GM03348 (cell line): Measurements from ENCODE around the gene FNDC7.
"Not testable (repeated sequence)": the region's sequence is repeated elsewhere in the genome, so short reads cannot be mapped to it uniquely, and the experiment has no call there.

Experiments
- DNase-seq: peaks from one replicate; pipeline ENCODE4 v3.0.0; 2012; ENCODE audit warnings: low spot score

FNDC7 gene

DNA sequence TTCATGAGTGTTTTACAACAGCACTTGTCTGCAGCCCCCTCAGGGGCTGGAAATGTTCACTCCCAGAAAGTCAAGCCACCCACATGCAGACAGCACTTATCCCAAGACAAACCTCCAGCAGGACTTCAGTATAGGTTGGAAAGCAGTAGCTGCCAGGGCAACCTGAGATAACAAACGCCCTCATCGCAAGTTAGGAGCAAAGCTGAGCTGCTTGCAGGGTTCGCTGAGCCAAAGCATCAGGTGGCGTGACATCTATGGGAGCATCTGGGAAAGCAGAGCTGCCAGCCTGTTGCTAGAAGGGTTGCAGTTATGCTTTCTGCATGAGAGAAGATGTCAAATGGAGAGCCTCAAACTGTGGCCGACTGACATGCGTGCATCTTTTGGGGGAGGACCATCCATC lies 29.5 kb downstream of the FNDC7 start:
- no peak for DNase-seq

DNA sequence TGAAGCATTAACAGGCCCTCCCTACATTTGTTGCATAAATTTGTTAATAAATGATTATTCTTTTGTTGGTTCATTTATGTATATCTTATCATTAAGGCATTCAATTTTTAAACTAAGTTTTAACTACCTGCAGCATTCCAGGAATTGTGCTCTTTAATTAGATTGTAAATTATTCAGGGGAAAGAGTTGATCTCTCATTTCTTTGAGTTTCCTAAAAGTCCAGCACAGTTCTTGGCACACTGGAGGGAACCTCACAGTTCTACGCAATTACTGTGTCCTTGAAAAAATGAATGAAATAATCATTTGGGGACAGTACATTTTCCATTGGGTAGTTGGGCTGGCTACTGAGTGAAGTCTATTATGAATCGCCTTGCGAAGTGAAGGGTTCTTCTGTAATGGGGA lies 33.3 kb downstream of the FNDC7 start:
- no peak for DNase-seq

DNA sequence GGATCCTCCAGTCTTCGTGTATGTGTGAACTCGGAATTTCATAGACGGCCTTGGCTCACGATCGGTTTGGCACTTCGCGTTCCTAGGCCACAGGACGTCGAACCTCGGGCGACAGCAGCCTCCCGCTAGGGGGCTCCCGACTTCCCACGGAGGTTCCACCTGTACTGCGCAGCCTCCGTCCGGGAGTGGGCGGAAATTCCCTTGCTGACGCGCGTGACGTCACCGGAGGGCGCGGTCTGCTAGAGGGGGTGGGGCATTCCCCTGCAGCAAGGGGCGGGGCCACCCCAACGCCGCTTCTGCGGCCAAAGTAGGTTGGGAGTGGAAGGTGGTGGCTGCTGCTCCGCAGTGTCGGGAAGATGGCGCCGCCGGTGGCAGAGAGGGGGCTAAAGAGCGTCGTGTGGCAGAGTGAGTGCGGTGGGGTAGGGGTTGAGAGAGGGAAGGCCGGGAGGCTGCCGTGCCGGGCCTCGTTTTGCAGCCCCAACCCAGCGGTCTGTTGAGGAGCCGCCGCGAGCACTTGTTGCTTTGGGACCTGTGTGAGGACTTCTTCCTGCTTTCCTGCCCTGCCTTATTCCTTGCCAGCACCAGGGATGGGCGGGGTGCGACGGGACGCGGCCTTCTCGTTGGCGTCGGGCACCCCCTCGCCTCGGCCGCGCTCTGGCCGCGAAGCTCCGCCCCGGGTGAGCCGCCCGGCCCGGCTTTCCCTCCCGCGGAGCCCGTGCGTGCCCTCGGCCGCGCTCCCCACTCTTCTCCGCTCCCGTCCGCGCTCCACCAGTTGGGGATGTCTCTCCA lies 33.9 kb downstream of the FNDC7 start, which contains the start of gene STXBP3:
Gene STXBP3 (plus strand): TSS at position 293 of the 789 bp plus-strand sequence. CDS start 64 bp downstream, at position 357.
- peak; percentile 98 for DNase-seq

DNA sequence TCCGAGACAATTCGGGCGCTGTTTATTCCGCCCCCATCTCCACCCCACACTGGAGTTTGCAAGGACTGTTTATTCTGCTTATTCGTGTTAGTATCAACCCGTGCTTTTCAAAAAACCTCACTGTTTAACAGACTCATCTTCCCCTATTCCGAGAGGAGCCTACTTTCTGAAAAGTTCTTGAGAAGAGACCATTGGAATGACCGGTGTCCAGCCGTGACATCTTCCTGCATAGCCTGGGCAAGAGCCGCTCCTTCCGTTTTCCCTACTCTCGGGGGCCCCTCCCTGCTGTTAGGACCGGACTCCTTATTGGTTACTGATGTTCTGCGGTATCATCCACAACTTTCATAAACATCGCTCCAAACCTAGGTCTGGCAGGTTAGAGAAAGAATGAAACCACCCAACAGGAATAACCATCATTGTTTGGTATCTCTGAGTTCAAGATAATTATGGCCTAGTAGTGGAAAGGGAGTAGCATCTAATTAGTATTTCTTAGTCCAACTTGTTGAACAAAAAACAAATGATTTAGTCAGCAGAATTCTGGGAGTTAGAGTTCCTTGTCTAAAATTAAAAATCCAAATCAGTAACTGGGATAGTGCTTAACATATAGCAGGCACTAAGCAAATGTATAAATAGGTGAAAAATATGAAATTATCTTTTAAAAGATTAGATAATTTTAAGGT lies 34.6 kb downstream of the FNDC7 start:
- peak; percentile 89 for DNase-seq

DNA sequence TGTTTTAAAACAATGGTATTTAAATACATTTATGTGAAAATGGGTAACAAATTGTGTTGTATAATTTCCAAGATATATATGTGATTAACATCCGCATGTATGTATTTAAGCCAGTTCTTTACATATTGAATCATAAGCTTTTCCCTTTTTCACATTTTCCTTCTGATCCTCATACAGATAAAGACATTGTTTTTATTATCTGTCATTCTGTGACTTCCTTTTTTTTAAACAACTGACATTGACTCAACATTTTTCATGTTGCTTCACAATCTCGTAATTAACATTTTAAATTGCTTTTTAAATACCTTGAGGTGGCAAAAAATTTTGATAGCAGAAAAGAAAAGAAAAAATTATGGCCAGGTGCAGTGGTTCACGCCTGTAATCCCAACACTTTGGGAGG lies 35.2 kb downstream of the FNDC7 start:
- no peak for DNase-seq

DNA sequence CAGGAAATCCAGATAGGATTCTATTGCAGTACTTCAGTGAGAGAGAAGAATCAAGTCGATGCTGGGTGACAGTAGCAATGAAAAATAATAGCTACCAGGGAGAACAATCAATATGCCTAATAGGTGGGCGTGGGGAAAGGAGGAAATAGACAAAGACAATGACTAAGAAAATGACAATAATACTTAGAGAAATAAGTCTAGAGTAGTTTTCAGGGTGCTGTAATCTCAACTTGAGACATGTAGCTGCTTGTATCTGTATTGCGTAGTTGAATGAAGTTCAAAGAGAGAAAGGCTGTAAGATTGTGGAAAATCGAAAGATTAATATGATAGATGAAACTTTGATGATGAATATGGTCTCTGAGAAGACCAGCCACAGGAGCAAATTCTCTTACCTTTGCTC lies 36.4 kb downstream of the FNDC7 start:
- no peak for DNase-seq

DNA sequence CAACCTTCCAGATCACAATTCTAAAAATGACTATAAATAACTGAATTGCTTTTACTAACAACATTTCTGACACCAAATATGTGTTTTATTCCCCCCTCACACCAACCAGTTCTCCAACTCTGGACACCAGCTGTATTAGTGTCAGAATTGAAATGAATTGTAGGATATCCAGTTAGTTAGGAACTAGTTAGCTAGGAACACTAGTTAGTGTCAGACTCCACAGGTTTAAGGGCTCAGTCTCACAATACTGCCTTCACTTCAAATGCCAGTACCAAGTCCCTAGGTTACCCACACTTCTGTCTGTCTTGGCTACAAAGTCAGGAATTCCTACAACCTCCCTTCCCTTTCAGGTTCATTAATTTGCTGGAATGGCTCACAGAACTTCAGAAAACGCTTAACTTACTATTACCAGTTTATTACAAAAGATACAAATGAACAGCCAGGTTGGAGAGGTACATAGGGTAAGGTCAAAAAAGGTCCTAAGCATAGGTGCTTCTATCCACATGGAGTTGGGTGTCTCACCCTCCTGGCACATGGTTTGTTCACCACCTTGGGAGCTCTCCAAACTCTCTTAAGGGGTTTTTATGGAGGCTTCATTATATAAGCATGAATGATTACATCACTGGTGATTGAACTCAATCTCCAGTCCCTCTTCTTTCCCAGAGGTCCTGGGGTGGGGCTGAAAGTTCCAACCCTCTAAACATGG lies 37.9 kb downstream of the FNDC7 start:
- DNase-seq: no peak

DNA sequence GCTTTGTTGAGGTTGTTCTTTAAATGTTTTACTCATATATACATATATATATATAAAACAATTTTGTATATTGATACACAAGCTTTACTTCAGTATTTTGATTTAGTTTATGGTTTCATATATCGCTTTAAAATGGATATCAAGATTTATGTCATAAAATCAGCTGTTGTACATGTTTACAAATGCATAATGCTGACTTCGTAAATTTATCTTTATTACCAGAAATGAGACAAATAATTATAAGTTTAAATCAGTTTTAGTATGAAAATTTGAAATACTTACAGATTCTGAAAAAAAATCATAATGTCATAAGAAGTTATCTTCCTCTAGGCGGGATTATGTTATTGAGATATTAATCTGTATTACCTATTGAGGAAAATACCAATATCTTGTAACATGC lies 40.7 kb downstream of the FNDC7 start:
- DNase-seq: no peak

DNA sequence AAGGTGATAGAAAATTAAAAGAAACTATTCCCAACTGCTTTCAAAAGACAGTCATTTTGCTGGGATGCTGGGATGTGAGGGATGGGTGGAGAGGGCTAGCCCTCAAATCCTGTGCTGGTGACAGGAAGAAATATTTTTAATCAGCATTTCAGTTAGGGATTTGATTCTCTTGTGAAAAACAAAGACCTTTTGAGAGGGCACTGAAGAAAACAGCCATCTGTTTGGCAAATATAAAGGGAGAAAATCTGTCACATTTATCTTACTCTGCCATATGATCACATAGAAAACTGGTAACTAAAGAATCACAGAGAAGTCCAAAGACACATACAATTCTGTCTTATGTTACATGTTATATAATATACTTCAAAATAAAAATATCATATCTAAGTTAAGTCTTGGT lies 46.1 kb downstream of the FNDC7 start:
- DNase-seq: no peak

DNA sequence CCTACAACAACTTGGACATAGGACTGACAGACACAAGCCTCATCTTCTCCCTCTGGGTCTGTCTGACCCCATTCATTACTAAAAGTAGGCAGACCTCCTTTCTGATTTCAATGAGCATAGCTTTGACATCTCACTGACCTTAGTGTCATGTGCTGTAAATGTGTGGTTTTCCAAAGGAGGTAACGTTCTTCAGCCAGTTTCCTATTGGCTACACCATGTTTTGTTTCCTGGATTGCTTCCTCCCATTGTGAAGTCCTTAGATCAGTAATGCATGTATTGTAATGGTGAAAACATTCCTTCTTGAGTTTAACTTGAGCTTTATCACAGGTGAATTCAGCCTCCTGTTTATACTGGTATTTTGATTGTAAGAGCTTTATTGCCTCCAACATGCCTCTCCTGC lies 54.4 kb downstream of the FNDC7 start:
- no peak for DNase-seq

DNA sequence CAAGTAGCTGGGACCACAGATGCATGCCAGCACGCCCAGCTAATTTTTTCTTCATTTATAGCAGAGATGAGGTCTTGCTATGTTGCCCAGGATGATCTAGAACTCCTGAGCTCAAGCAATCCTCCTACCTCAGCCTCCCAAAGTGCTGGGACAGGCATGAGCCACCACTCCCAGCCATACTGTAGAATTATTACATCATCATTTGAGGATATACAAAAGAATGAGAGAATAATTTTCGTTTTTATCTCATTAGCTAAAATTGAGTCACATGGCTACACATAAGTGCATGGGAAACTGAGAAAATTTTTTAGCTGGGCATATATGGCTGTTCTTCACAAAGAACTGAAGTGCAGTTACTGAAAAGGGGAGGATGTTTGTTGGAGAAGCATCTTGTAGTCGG lies 55.0 kb downstream of the FNDC7 start:
- DNase-seq: no peak

DNA sequence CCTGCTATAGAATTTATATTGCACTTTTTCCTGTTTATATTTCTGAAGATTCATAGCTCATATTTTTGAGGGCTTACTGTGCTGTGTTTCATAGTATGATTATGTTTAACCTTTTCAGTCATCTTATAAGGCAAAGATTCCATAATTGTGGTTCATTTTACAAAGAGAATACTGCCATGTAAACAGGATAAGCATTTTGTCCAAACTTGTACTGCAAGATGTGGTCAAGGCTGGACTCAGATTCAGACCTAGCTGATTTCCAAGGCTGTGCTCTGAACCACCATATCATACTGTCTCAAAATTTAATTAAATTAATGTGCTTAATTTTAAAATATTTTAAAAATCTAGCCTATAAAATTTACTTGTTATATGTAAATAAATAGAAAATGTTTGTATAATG lies 65.1 kb downstream of the FNDC7 start:
- no peak for DNase-seq

DNA sequence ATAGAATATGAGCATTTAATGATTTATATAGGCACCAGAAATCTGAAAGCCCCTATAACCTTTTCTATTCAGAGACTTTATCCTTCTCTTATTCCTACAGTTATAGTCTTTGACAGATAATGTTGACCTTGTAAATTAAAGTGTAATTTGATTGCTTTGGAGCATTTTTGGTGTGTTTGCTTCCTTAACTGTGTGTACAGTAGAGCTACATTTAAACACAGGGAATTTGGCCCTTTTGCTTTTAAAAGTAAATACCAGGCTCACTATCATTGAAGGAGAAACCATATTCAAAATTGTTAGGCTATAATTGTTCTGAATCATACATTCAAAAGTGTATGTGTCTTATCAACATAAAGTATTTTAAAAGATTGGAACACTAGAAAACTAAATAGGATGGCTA lies 66.7 kb downstream of the FNDC7 start:
- DNase-seq: no peak

DNA sequence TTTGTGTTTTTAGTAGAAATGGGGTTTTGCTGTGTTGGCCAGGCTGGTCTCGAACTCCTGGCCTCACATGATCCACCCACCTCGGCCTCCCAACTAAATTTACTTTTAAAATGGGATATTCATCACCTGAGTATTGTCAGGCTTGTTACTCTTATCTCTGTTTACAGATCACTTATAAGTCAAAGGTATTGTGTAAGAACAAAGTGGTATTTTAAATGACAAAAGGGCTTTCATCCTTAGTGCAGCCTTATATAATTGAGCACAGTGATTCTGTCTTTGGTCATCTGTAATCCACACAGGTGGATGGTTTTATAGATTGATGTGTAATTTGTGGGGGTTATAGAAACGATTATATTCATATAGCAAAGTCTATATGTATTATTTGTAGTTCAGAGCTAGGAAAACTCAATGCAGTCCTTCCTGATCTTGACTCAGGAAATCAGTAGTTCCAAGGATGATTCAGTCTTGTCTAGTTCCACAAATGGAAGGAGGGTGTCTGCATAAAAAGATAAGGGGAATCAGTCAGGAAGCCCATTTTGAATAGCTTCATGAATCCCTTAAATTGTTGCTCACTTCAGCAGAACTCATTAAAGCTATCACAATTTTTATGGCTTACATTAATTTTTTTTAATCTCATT lies 68.3 kb downstream of the FNDC7 start:
- no peak for DNase-seq

DNA sequence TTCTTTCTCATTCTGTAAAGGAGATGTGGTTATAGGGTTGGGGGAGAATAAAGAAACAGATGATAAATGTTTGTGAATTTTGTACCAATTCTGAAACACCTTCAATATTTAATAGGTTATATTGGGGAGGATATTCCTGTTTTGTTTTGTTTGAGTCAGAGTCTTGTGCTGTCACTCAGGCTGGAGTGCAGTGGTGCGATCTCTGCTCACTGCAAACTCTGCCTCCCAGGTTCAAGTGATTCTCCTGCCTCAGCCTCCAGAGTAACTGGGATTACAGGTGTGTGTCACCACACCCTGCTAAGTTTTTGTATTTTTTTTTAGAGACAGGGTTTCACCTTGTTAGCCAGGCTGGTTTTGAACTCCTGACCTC lies 68.9 kb downstream of the FNDC7 start:
- not testable (repeated sequence) for DNase-seq

DNA sequence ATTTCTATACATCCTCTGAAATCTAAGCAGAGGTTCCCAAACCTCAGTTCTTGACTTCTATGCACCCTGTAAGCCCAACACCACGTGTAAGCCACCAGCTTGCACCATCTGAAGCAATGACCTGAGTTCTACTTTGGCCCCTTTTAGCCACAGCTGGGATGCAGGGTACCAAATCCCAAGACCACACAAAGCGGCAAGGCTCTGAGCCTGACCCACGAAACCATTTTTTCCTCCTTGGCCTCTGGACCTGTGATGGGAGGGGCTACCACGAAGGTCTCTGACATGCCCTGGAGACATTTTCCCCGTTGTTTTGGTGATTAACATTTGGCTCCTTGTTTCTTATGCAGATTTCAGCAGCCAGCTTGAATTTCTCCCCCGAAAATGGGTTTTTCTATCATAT lies 72.6 kb downstream of the FNDC7 start:
- DNase-seq: no peak

DNA sequence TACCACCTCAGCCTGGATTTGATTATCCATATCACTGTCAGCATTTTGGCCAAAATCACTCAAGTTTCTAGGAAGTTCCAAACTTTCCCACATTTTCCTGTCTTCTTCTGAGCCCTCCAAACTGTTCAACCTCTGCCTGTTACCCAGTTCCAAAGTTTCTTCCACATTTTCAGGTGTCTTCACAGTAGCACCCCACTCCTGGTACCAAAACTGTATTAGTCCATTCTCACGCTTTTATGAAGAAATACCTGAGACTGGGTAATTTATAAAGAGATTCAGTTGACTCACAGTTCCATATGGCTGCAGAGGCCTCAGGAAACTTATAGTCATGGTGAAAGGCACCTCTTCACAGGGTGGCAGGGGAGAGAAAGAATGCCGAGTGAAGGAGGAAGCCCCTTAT lies 73.2 kb downstream of the FNDC7 start:
- DNase-seq: no peak

DNA sequence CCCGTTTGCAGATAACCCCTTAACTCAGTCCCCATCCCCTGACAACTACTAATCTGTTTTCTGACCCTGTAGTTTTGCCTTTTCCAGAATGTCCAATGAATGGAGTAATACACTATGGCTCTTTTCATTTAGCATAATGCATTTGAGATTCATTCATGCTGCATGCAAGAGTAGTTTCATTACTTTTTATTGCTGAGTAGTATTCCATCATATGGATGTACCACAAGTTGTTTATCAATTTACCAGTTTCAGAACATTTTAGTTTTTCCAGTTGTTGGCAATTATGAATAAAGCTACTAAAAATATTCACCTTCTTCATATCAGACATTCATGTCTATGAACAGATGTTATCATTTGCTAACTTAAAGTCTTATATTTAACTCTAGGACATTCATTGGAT lies 79.1 kb downstream of the FNDC7 start:
- no peak for DNase-seq
